Pancreas (tissue), 10 donors: ENCODE data around the gene ERGIC3. TPM values are rescaled to one million over a fixed set of nuclear protein-coding genes. Genes with fewer than 3 reads are reported as not detected.
A peak's percentile ranks its signal among the peaks of the same experiment; 100 is the strongest.

Experiments
- ATAC-seq, 4 donors: fragments of 200-7000 bp; cut with Tn5 transposase; one replicate each; pipeline versions ENCODE4 v1.8.0 to v1.9.1; 2020; ENCODE audit warnings: mild to moderate bottlenecking in 4 of 4, moderate library complexity in 4 of 4
- DNase-seq, 6 donors: peaks; one replicate each; pipeline ENCODE4 v3.0.0-alpha.2; 2020
- FAIRE-seq: peaks from 2 replicates; lab custom pipeline; 2012; peaks lifted over from hg19 to GRCh38; lab: Jason Lieb, UNC
- H3K27ac ChIP-seq, 4 donors: fragments of 200-600 bp; sonication (generic); 1 replicate in 3 of 4; 2 replicates in 1 of 4; pipeline versions ENCODE4 v1.5.0 to v1.8.0; 2020
- H3K27me3 ChIP-seq, 4 donors: fragments of 200-600 bp; one replicate each; pipeline ENCODE4 v1.8.0; 2021
- H3K36me3 ChIP-seq, 3 donors: fragments of 200-600 bp; sonication (generic) in 1 of 3; one replicate each; pipeline versions ENCODE4 v1.5.0 to v1.8.0; 2020 to 2021
- H3K4me1 ChIP-seq, 3 donors: fragments of 200-600 bp; one replicate each; pipeline ENCODE4 v1.8.0; 2021
- H3K4me3 ChIP-seq, 4 donors: fragments of 200-600 bp; sonication (generic) in 2 of 4; one replicate each; pipeline versions ENCODE4 v1.5.0 to v1.8.0; 2020 to 2021
- H3K9me3 ChIP-seq, 4 donors: fragments of 200-600 bp; one replicate each; pipeline ENCODE4 v1.8.0; 2021
- WGBS, 2 donors: extraction: QIAGEN DNeasy Blood & Tissue Kit; methylation state at CpG; one replicate each; pipeline ENCODE4 v1.1.7; 2013; 5-methylcytosine and 5-hydroxymethylcytosine counted together
- intact Hi-C, 3 donors: fragments of 100-400 bp; cut with DNase I; formaldehyde crosslinking; loops; one replicate each; pipeline versions ENCODE4 v1.11.1 to v1.14.2; 2022
- polyA plus RNA-seq, 2 donors: library from polyadenylated mRNA; stranded (reverse); fragments of 200-250 nt; gene quantifications; one replicate each; pipeline ENCODE4 v1.2.3, GENCODE V29; 2013
- total RNA-seq, 6 donors: library from RNA; stranded (reverse); fragmentation: NEBNext Ultra II Directional in 4 of 6; extraction: Animal tissue kit (Norgen Biotek cat#: 25700) in 4 of 6; gene quantifications; one replicate each; pipeline versions ENCODE4 v1.2.1 to v1.2.4, GENCODE V29; 2021 to 2023
- TF ChIP-seq, protein P1 (sequence below), 4 donors: fragments of 200-600 bp; sonication (generic) in 3 of 4; IDR thresholded peaks; one replicate each; pipeline versions ENCODE4 v1.5.0 to v1.8.0; 2021; ENCODE audit warnings: antibody characterized with exemption in 4 of 4
- donor health status: healthy with polysubstance abuse.
- donor health status: DM: no; HTN: no; CAD: no; lungs with moderate emphysema.
- donor health status: DM: no; HTN: no; CAD: no.
- donor health status: control.
- donor health status: control.
- donor health status: Bipolar disorder and iron deficiency.
- donor health status: DM: yes; HTN: yes; CAD: no.
- donor health status: DM: no; HTN: no; CAD: no.
- donor health status: DM: no; HTN: no; CAD: no.
- donor health status: DM: yes; HTN: yes; CAD: no.

ERGIC3 gene
- total and polyA plus RNA-seq, 8 donors = 112 to 168 (median 135) TPM

- TF ChIP-seq, protein P1, sequence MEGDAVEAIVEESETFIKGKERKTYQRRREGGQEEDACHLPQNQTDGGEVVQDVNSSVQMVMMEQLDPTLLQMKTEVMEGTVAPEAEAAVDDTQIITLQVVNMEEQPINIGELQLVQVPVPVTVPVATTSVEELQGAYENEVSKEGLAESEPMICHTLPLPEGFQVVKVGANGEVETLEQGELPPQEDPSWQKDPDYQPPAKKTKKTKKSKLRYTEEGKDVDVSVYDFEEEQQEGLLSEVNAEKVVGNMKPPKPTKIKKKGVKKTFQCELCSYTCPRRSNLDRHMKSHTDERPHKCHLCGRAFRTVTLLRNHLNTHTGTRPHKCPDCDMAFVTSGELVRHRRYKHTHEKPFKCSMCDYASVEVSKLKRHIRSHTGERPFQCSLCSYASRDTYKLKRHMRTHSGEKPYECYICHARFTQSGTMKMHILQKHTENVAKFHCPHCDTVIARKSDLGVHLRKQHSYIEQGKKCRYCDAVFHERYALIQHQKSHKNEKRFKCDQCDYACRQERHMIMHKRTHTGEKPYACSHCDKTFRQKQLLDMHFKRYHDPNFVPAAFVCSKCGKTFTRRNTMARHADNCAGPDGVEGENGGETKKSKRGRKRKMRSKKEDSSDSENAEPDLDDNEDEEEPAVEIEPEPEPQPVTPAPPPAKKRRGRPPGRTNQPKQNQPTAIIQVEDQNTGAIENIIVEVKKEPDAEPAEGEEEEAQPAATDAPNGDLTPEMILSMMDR (IDR thresholded peaks at IDR 0.05) = no peak
- intact Hi-C loops = no loop called here
- Histone ChIP-seq H3K27ac (peak overlapping the region in 1 of 4 donors; percentile 8), H3K27me3 (no peaks in the 10 kb centered on the region), H3K4me1 (peaks cover 0 to 13% (median 8%) of the 10 kb centered on the region in 3 donors), H3K4me3 (no peak overlapping the region), H3K36me3 (no peaks in the 10 kb centered on the region), H3K9me3 (no peaks in the 10 kb centered on the region)
- ATAC-seq (peak; percentile 64 to 84 (median 70)), FAIRE-seq (no peak), DNase-seq (peak; percentile 47 to 84 (median 61))
- 67 to 79% methylated on average over 21 to 22 of the region's 22 CpGs for WGBS, 2 donors
Observed at GRCh38 chr20:35598899-35599775, 57.3 kb downstream of the ERGIC3 start.

DNA sequence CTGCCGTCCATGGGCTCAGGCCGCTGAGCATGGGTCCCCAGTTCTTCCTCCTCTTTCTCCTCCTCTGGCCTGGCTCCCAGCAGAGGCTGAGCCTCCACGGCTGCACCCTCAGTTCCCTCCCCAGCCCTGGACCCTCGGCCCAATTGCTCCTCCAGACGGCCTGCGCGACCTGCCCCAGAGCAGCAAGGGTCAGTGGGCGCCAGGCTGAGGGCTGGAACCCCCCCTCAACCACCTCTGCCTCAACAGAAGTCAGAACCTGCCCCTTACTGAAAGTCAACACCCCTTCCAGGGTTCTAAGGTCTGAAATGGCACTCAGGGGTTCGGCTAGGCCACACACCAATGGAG is 57.9 kb downstream of the ERGIC3 start:
- ATAC-seq = no peak
- WGBS, 2 donors = 89 to 92% methylated on average over 9 of the region's 9 CpGs
- H3K4me3 ChIP-seq = no peak overlapping the region
- H3K27ac ChIP-seq = no peak overlapping the region
- TF ChIP-seq, protein P1 (IDR thresholded peaks at IDR 0.05) = no peak
- peak in 1 of 6 donors; percentile 38 for DNase-seq
- no peaks in the 10 kb centered on the region for H3K27me3 ChIP-seq
- H3K4me1 ChIP-seq = peaks cover 0 to 13% (median 8%) of the 10 kb centered on the region in 3 donors
- no peak for FAIRE-seq
- intact Hi-C loops = no loop called here
- no peaks in the 10 kb centered on the region for H3K9me3 ChIP-seq
- H3K36me3 ChIP-seq = no peaks in the 10 kb centered on the region

DNA sequence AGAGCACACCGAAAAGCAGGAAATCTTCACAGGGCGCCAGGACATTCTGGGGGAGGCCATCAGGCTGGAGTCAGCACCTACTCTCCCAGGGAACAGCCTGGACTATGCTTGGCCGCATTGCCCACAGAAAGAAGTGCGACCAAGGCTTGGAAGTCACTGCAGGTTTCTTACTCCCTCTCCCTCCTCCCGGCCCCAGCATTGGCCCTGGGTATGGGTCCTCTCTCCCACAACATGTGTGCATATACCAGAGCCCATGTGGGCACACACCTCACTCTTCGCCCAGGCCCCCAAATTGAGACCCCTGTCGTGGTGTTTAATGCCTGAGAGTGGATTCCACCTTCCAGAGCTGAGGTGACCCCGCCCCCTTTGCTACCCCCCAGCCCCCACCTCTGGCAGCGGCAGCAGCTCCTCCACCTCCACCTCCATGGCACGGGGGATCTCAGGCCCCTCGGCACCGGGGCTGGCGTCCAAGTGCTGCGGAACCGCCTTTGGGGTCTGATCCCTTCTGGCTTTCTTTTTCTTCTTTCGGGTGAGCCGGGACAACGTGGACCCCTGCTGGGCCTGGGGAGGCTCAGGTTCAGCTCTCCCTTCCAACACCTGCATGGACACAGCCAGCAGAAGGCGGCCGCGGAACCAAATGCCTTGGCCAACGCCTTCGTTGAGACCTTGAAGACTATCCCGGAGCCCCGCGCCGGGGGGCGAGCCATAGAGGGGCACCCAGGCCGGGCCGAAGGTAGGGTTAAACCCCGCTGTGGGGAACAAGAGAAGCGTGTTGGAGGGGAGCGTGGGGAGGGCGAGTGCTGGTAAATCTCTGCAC is 58.5 kb downstream of the ERGIC3 start:
- DNase-seq (peak in 2 of 6 donors; percentile 46 to 71), ATAC-seq (peak in 1 of 4 donors; percentile 1), FAIRE-seq (no peak)
- TF ChIP-seq, protein P1 (IDR thresholded peaks at IDR 0.05) = no peak
- no peaks in the 10 kb centered on the region for H3K27me3 ChIP-seq
- WGBS, 2 donors = 43 to 45% methylated on average over 33 to 34 of the region's 34 CpGs
- no peaks in the 10 kb centered on the region for H3K36me3 ChIP-seq
- intact Hi-C loops = no loop called here
- no peaks in the 10 kb centered on the region for H3K9me3 ChIP-seq
- H3K4me1 ChIP-seq = peaks cover 0 to 13% (median 8%) of the 10 kb centered on the region in 3 donors
- H3K27ac ChIP-seq = no peak overlapping the region
- peak overlapping the region in 3 of 4 donors; percentile 31 to 51 (median 40) for H3K4me3 ChIP-seq

- 1 to 2% methylated on average over 91 to 103 of the region's 103 CpGs for WGBS, 2 donors
- Histone ChIP-seq H3K4me1 (peaks cover 0 to 13% (median 8%) of the 10 kb centered on the region in 3 donors), H3K27me3 (no peaks in the 10 kb centered on the region), H3K27ac (no peak overlapping the region), H3K36me3 (no peaks in the 10 kb centered on the region), H3K9me3 (no peaks in the 10 kb centered on the region), H3K4me3 (peak overlapping the region; percentile 16 to 51 (median 36))
- TF ChIP-seq, protein P1 (IDR thresholded peaks at IDR 0.05) = peak in 2 of 4 donors; percentile 25 to 34
- DNase-seq (peak; percentile 72 to 93 (median 81)), ATAC-seq (peak; percentile 78 to 93 (median 90)), FAIRE-seq (no peak)
- intact Hi-C loops = no loop called here
Observed at GRCh38 chr20:35600993-35601973, 59.4 kb downstream of the ERGIC3 start.
